ENCODE results near the gene AKR1C3.
"Not testable (repeated sequence)": the region's sequence is repeated elsewhere in the genome, so short reads cannot be mapped to it uniquely, and the experiment has no call there.

Gene AKR1C3

GRCh38 chr10:5107860-5108526 is 13.8 kb downstream of the AKR1C3 start:
- no peaks in the 10 kb centered on the region for H3K27me3 ChIP-seq (ENCODE audit: control insufficient read depth, insufficient read depth, low read length)
- H3K27ac ChIP-seq (ENCODE audit: low read depth, low read length), result no peak overlapping the region
- H3K36me3 ChIP-seq (ENCODE audit: control insufficient read depth, insufficient read depth, low read length), result no peaks in the 10 kb centered on the region
- no peaks in the 10 kb centered on the region for H3K4me1 ChIP-seq (ENCODE audit: control insufficient read depth, insufficient read depth, low read length)
- H3K4me3 ChIP-seq (ENCODE audit: low read depth, low read length), result no peak overlapping the region
- H3K9ac ChIP-seq (ENCODE audit: low read depth, low read length), result no peak overlapping the region
- peaks cover 28% of the 10 kb centered on the region for H3K9me3 ChIP-seq (ENCODE audit: control insufficient read depth, insufficient read depth, low read length)

- Histone ChIP-seq H3K4me1 (ENCODE audit: control insufficient read depth, insufficient read depth, low read length) (no peaks in the 10 kb centered on the region), H3K4me3 (ENCODE audit: low read depth, low read length) (no peak overlapping the region), H3K27me3 (ENCODE audit: control insufficient read depth, insufficient read depth, low read length) (no peaks in the 10 kb centered on the region), H3K9me3 (ENCODE audit: control insufficient read depth, insufficient read depth, low read length) (peaks cover 28% of the 10 kb centered on the region), H3K36me3 (ENCODE audit: control insufficient read depth, insufficient read depth, low read length) (no peaks in the 10 kb centered on the region), H3K9ac (ENCODE audit: low read depth, low read length) (no peak overlapping the region), H3K27ac (ENCODE audit: low read depth, low read length) (no peak overlapping the region)
Observed at GRCh38 chr10:5108658-5109416, 14.6 kb downstream of the AKR1C3 start.

GRCh38 chr10:5109861-5110260 is 15.6 kb downstream of the AKR1C3 start:
- not testable (repeated sequence) for H3K36me3 ChIP-seq (ENCODE audit: control insufficient read depth, insufficient read depth, low read length); H3K4me3 ChIP-seq (ENCODE audit: low read depth, low read length); H3K9ac ChIP-seq (ENCODE audit: low read depth, low read length); H3K27ac ChIP-seq (ENCODE audit: low read depth, low read length); H3K4me1 ChIP-seq (ENCODE audit: control insufficient read depth, insufficient read depth, low read length); H3K27me3 ChIP-seq (ENCODE audit: control insufficient read depth, insufficient read depth, low read length)
- peaks cover 32% of the 10 kb centered on the region for H3K9me3 ChIP-seq (ENCODE audit: control insufficient read depth, insufficient read depth, low read length)

GRCh38 chr10:5116621-5117020 is 22.4 kb downstream of the AKR1C3 start:
- H3K36me3 ChIP-seq (ENCODE audit: control insufficient read depth, insufficient read depth, low read length), result no peaks in the 10 kb centered on the region
- H3K4me1 ChIP-seq (ENCODE audit: control insufficient read depth, insufficient read depth, low read length), result no peaks in the 10 kb centered on the region
- H3K4me3 ChIP-seq (ENCODE audit: low read depth, low read length), result no peak overlapping the region
- no peak overlapping the region for H3K9ac ChIP-seq (ENCODE audit: low read depth, low read length)
- H3K9me3 ChIP-seq (ENCODE audit: control insufficient read depth, insufficient read depth, low read length), result peaks cover 63% of the 10 kb centered on the region
- H3K27ac ChIP-seq (ENCODE audit: low read depth, low read length), result no peak overlapping the region
- H3K27me3 ChIP-seq (ENCODE audit: control insufficient read depth, insufficient read depth, low read length), result no peaks in the 10 kb centered on the region

GRCh38 chr10:5117026-5117425 is 22.8 kb downstream of the AKR1C3 start:
- H3K9me3 ChIP-seq (ENCODE audit: control insufficient read depth, insufficient read depth, low read length), result peaks cover 67% of the 10 kb centered on the region
- no peaks in the 10 kb centered on the region for H3K36me3 ChIP-seq (ENCODE audit: control insufficient read depth, insufficient read depth, low read length)
- H3K4me3 ChIP-seq (ENCODE audit: low read depth, low read length), result no peak overlapping the region
- H3K9ac ChIP-seq (ENCODE audit: low read depth, low read length), result no peak overlapping the region
- H3K27ac ChIP-seq (ENCODE audit: low read depth, low read length), result no peak overlapping the region
- H3K4me1 ChIP-seq (ENCODE audit: control insufficient read depth, insufficient read depth, low read length), result no peaks in the 10 kb centered on the region
- H3K27me3 ChIP-seq (ENCODE audit: control insufficient read depth, insufficient read depth, low read length), result no peaks in the 10 kb centered on the region

- not testable (repeated sequence) for H3K4me3 ChIP-seq (ENCODE audit: low read depth, low read length)
Observed at GRCh38 chr10:5119997-5120396, 25.8 kb downstream of the AKR1C3 start.

GRCh38 chr10:5123886-5124285 is 29.7 kb downstream of the AKR1C3 start:
- no peak overlapping the region for H3K27ac ChIP-seq (ENCODE audit: low read depth, low read length)
- H3K4me1 ChIP-seq (ENCODE audit: control insufficient read depth, insufficient read depth, low read length), result no peaks in the 10 kb centered on the region
- H3K9ac ChIP-seq (ENCODE audit: low read depth, low read length), result no peak overlapping the region
- no peak overlapping the region for H3K4me3 ChIP-seq (ENCODE audit: low read depth, low read length)
- no peaks in the 10 kb centered on the region for H3K36me3 ChIP-seq (ENCODE audit: control insufficient read depth, insufficient read depth, low read length)
- H3K27me3 ChIP-seq (ENCODE audit: control insufficient read depth, insufficient read depth, low read length), result no peaks in the 10 kb centered on the region
- H3K9me3 ChIP-seq (ENCODE audit: control insufficient read depth, insufficient read depth, low read length), result peaks cover 74% of the 10 kb centered on the region

More at GRCh38 chr10:5119997-5120396, 25.8 kb downstream of the AKR1C3 start:
- H3K36me3 ChIP-seq (ENCODE audit: control insufficient read depth, insufficient read depth, low read length); H3K4me1 ChIP-seq (ENCODE audit: control insufficient read depth, insufficient read depth, low read length); H3K27ac ChIP-seq (ENCODE audit: low read depth, low read length); H3K9ac ChIP-seq (ENCODE audit: low read depth, low read length); H3K27me3 ChIP-seq (ENCODE audit: control insufficient read depth, insufficient read depth, low read length): not testable (repeated sequence)
- H3K9me3 ChIP-seq (ENCODE audit: control insufficient read depth, insufficient read depth, low read length), result peaks cover 81% of the 10 kb centered on the region

- H3K9ac ChIP-seq (ENCODE audit: low read depth, low read length), result no peak overlapping the region
- H3K4me3 ChIP-seq (ENCODE audit: low read depth, low read length), result no peak overlapping the region
- H3K27ac ChIP-seq (ENCODE audit: low read depth, low read length), result no peak overlapping the region
- H3K4me1 ChIP-seq (ENCODE audit: control insufficient read depth, insufficient read depth, low read length), result no peaks in the 10 kb centered on the region
- H3K9me3 ChIP-seq (ENCODE audit: control insufficient read depth, insufficient read depth, low read length), result peaks cover 71% of the 10 kb centered on the region
- H3K36me3 ChIP-seq (ENCODE audit: control insufficient read depth, insufficient read depth, low read length), result no peaks in the 10 kb centered on the region
- H3K27me3 ChIP-seq (ENCODE audit: control insufficient read depth, insufficient read depth, low read length), result no peaks in the 10 kb centered on the region
Observed at GRCh38 chr10:5125315-5126044, 31.3 kb downstream of the AKR1C3 start.

GRCh38 chr10:5135581-5135980 is 41.4 kb downstream of the AKR1C3 start:
- H3K4me3 ChIP-seq (ENCODE audit: low read depth, low read length), result no peak overlapping the region
- H3K4me1 ChIP-seq (ENCODE audit: control insufficient read depth, insufficient read depth, low read length), result no peaks in the 10 kb centered on the region
- no peaks in the 10 kb centered on the region for H3K36me3 ChIP-seq (ENCODE audit: control insufficient read depth, insufficient read depth, low read length)
- peaks cover 51% of the 10 kb centered on the region for H3K9me3 ChIP-seq (ENCODE audit: control insufficient read depth, insufficient read depth, low read length)
- H3K9ac ChIP-seq (ENCODE audit: low read depth, low read length), result no peak overlapping the region
- H3K27ac ChIP-seq (ENCODE audit: low read depth, low read length), result no peak overlapping the region
- no peaks in the 10 kb centered on the region for H3K27me3 ChIP-seq (ENCODE audit: control insufficient read depth, insufficient read depth, low read length)

- H3K4me1 ChIP-seq (ENCODE audit: control insufficient read depth, insufficient read depth, low read length), result no peaks in the 10 kb centered on the region
- H3K36me3 ChIP-seq (ENCODE audit: control insufficient read depth, insufficient read depth, low read length), result no peaks in the 10 kb centered on the region
- no peak overlapping the region for H3K4me3 ChIP-seq (ENCODE audit: low read depth, low read length)
- peaks cover 47% of the 10 kb centered on the region for H3K9me3 ChIP-seq (ENCODE audit: control insufficient read depth, insufficient read depth, low read length)
- H3K27ac ChIP-seq (ENCODE audit: low read depth, low read length), result no peak overlapping the region
- no peak overlapping the region for H3K9ac ChIP-seq (ENCODE audit: low read depth, low read length)
- H3K27me3 ChIP-seq (ENCODE audit: control insufficient read depth, insufficient read depth, low read length), result no peaks in the 10 kb centered on the region
Observed at GRCh38 chr10:5136468-5137087, 42.4 kb downstream of the AKR1C3 start.
